Activated CD4-positive, CD25-positive, alpha-beta regulatory T cell treated with anti-CD3 and anti-CD28 coated beads, Interleukin-2, amount 50 U/mL, for 24 hours (primary cell): ENCODE results near the gene BRCA2.

Experiments used
- ATAC-seq, 2 donors: fragments of 150-1000 bp; cut with Tn5 transposase; one replicate each; pipeline ENCODE4 v1.10.0; 2021; ENCODE audit warnings: mild to moderate bottlenecking in 1 of 2, moderate library complexity in 1 of 2

Gene BRCA2

GRCh38 chr13:32315238-32316027 is at the start of gene BRCA2, which contains the start of gene ZAR1L:
TSS of gene BRCA2 (plus strand) at chr13:32315508. CDS start at chr13:32316461, 953 bp downstream.
TSS of gene ZAR1L (minus strand) at chr13:32315363. CDS start at chr13:32311925, 3,438 bp downstream.
- ATAC-seq, result peak; percentile 97 to 98

- ATAC-seq, result no peak
Measured at GRCh38 chr13:32265726-32266125, 49.6 kb upstream of the BRCA2 start.

- ATAC-seq, result no peak
Measured at GRCh38 chr13:32266130-32266529, 49.2 kb upstream of the BRCA2 start.

DNA sequence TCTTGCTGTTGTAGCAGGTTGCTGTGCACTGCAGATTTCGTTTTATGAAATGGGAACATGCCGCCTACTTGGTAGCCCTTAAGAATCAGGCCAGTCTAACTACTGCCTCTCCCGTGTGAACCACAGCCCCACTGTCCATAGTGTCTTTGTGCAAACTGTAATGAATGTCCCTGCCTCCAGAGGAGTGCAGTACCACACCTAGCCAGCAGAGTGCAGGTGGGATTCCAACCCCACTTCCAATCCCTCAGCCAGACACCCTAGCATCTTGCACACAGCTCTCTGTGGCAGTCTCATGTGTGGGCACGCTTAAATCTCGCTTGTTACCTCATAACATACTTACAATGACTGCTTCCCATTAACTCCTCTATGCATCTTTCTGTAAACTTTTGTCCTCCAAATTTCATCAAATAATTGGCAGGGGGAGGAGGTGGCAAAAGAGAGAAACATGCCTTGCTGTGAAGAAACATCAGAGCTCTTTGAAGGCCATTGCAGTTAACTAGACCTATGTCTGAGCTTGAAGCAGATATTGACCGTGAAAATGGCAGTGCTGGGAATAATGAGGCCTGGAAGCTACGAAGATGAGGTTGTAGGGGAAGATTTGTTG is 47.4 kb upstream of the BRCA2 start:
- peak in 1 of 2 donors; percentile 58 for ATAC-seq

DNA sequence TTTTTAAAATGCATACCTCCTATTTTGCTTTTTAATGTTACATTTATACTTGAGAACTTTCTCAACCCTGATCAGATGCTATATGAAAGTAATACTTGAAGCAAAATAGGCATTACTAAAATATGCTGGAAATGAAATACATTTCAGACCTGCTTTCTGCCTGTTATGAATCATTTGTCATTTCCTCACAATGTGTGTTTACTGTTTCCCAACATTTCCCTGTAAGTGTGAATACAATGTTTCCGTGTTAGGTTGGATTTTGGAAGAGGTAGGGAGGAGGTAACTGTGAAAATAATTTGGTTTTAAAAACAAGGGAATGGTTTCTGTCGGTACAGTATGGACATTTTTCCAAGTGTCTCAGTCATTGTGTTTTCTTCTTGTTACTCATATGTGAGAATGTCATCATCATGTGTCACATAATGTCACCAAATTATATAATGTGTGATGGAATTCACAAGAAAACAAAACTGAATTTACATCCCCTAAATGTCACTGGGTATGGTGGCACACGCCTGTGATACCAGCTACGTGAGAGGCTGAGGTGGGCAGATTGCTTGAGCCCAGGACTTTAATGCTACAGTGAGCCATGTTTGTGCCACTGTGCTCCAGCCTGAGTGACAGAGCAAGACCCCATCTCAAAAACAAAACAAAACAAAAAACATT is 43.2 kb upstream of the BRCA2 start:
- peak in 1 of 2 donors; percentile 24 for ATAC-seq

GRCh38 chr13:32277839-32278238 is 37.5 kb upstream of the BRCA2 start:
- ATAC-seq, result no peak

- no peak for ATAC-seq
Measured at GRCh38 chr13:32278426-32278825, 36.9 kb upstream of the BRCA2 start.

DNA sequence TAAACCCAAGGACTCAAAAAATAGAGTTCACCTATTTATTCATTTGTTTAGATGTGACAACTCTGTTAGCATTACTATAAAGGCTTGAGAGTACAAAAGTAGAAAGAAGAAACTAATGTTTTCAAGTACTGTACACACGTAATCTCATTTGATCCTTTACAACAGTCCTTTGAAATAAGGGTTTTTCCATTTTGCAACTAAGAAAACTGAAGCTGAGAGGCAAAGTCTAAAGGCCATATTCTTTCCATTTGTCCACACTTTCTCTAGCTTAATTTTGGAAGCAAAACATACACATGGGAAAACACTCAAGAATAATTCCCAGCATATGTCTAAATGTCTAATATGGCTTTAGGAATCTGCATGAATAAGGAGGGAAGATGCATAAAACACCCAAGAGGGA is 34.2 kb upstream of the BRCA2 start:
- ATAC-seq, result no peak

DNA sequence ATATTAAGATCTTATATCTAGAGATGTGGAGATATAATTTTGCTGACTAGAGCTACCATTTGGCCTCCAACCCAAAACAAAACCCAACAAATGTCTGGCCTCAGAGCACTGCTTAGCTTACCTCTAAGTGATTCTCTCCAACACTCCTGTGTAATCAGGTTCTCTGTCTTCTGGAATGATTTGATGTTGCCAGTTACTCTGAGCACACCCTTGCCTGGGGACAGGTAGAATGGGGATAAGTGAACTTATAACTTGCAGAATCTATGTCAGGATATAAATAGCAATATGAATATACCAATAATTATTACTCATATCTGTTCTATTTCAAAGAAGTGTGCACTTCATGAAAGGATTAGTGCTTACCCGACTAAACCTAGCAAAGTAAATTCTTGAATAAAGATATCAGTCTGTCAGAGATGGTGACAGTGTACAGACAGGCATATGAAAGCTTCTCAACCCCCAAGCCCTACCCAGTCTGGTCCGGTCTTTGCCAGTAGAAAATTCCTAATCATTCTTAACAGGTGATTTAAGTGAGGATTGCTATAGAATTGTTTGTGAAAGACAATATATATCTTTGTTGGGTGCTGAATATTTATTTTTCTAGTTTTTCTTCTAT is 33.1 kb upstream of the BRCA2 start:
- ATAC-seq, result no peak

DNA sequence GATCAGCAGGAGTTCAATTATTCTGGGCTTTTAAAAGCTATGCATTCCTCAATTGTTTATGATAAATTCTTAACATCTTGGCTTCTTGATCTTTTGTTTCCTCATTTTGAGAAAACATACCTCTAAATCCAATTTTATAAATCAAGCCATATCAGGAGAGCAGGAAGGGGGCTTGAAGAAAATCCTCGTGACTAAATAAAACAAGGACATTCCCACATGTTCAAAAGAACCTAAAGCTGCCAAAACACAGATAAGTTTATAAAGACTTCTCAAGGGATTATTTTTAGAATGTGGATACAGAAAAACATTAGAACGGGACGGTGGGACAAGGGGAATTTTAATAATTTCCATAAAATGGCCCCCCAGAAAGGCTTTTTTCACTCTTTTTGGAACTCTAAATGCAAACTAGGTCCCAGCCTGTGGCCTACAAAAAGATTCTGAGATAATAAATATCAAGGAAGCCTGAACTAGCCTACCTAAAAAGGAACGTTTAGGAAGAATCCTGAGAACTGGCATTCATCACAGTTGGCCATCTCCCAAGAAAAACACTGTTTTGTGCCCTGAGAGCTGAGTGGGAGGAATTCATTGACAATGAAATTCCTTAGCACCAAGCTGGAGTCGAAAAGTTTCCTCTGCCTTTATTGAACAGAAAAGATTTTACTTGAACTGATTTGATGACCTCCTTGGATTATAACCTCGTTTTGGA is 30.2 kb upstream of the BRCA2 start:
- no peak for ATAC-seq

DNA sequence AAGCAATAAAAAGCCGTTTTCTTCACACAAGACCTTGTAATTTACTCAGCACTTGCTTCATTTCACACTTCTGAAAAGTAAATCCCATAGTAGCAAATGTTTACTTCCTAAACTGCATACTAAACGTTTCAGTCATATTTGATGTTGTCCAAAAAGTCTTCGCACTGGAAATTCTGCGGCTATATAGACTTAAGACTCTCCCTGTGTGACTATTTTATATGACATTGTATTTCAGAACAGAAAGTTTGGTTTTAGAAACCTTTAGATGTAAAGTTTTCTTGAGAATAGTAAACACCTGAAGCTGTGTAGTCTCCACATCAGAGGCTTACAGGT is 29.7 kb upstream of the BRCA2 start:
- no peak for ATAC-seq

DNA sequence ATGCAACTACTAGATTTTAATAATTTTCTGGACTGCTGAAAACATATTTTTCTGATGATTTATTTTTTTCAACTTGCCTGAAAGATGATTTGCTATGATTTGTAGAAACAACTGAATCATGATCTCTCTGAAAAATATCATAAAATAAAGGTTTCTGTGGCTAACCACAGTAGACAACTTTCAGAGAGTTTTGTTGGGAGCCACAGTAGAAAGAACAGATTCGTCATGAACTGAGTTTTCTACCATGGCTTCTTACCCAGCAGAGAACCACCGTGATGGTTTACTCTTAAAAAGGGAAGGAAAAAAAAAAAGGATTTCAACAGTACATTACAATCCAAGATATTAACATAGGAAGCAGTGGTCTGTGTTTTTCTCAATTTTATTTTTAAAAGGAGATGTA is 18.1 kb upstream of the BRCA2 start:
- peak in 1 of 2 donors; percentile 43 for ATAC-seq

DNA sequence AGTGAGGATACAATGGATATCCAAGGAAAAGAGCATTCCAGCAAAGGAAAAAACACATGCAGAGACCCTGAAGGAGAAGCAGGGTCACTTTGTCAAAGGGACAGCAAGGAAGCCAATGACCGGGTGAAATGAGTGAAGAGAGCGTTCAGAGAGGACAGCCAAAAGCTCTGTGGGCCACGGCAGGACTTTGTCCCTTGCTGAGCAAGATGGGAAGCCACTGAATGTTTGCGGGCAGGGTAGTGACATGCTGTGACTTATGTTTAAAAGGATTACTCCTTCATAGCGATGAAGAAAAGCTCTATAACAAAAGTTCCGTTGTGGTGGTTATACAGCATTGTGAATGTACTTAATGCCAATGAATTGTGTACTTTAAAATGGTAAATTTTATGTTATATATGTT is 16.6 kb upstream of the BRCA2 start:
- no peak for ATAC-seq

DNA sequence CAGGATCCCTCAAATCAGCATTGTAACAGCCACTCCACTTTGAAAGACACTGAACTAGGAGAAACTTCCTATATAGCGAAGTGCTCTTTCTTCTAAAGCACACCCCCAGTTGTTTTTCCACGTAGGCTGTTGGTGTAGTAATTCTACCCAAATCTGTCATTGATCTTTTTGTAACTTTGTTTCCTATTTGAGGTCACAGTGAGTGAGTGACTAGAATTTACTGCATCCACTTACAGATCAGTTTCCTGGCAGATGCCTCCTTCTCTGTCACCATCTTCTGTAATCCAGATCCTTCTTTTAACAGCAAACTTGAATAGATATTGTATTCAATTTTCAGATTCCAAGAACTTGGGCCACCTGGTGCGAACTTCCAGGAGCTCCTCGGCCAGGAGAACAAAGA is 15.4 kb upstream of the BRCA2 start:
- no peak for ATAC-seq

GRCh38 chr13:32300406-32300805 is 14.9 kb upstream of the BRCA2 start:
- no peak for ATAC-seq

- ATAC-seq, result peak; percentile 41 to 53
Measured at GRCh38 chr13:32300920-32301319, 14.4 kb upstream of the BRCA2 start.

DNA sequence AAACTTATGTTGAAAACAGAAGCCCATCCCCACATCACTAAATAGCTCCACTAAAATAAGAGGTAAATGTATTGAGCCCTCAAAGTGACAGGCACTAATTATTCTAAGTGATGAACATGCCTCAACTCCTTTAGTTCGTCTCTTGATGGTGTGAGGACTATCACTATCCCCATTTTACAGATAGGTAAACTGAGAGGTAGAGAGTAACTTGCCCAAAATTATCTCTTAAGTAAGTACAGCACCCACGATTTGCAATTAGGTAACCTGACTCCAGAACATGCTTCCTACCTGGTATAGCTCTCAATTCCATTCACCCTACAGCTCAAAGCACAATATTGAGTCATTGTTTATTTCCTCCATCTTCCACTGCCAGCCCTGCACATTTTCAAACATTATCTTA is 12.8 kb upstream of the BRCA2 start:
- ATAC-seq, result no peak

DNA sequence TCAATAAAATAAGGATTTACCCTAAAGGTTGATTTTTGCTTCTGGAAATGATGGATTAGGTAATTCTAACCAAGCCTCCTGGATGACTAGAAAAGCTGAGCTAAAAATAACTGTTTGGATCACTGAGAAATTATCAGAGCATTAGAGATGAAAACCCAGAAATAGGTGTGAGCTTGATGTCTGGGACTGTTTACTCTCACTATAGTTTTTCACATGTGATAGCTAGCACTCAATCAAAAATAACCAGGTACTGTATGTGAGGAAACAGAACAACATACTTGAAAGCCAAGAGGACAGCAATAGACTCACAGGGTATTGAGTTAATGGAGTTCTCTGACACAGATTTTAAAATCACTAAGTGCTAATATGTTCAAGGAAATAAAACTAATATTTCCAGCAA is 9.7 kb upstream of the BRCA2 start:
- no peak for ATAC-seq

- peak in 1 of 2 donors; percentile 24 for ATAC-seq
Measured at GRCh38 chr13:32309312-32310133, 5.8 kb upstream of the BRCA2 start.

GRCh38 chr13:32310134-32310706 is 5.1 kb upstream of the BRCA2 start:
- peak; percentile 50 to 53 for ATAC-seq

GRCh38 chr13:32311188-32311897 is 4.0 kb upstream of the BRCA2 start:
- ATAC-seq, result no peak
